Activated T-cell treated with anti-CD3 and anti-CD28 coated beads for 24 hours (primary cell): ENCODE measurements around the gene TMEM121.
"Not testable (repeated sequence)": the region's sequence is repeated elsewhere in the genome, so short reads cannot be mapped to it uniquely, and the experiment has no call there.

Experiments
- DNase-seq: peaks from one replicate; pipeline ENCODE4 v3.0.0-alpha.2; 2020; ENCODE audit warnings: low read depth

Gene TMEM121

DNA sequence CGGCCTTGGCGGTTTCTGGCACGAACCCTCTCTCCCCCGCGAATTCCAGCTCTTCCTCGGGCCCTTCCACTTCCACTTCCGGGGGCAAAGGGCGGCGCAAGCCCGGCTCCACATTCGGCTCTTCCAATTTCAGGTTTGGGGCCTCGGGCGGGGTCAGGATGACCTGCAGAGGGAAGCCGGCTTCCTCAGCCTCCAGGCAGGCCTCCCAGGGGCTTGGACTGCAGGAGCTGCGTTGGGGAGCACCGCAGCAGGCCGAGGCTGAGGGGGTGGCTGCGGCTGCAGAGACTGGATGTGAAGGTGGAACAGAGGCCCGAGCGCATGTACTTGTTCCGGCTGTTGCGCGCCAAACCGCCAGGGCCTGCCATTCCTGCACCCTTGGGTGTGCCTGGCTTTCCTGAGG is 20.7 kb downstream of the TMEM121 start:
- not testable (repeated sequence) for DNase-seq

DNA sequence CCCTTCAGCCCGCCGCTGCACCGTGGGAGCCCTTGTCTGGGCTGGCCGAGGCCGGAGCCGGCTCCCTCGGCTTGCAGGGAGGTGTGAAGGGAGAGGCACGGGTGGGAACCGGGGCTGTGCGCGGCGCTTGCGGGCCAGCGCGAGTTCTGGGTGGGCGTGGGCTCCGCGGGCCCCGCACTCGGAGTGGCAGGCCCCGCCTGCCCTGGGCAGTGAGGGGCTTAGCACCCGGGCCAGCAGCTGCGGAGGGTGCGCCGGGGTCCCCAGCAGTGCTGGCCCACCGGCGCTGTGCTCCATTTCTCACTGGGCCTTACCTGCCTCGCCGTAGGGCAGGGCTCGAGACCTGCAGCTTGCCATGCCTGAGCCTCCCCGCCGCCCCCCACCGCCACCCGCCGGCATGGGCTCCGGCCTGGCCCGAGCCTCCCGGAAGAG is 21.4 kb downstream of the TMEM121 start:
- no peak for DNase-seq

DNA sequence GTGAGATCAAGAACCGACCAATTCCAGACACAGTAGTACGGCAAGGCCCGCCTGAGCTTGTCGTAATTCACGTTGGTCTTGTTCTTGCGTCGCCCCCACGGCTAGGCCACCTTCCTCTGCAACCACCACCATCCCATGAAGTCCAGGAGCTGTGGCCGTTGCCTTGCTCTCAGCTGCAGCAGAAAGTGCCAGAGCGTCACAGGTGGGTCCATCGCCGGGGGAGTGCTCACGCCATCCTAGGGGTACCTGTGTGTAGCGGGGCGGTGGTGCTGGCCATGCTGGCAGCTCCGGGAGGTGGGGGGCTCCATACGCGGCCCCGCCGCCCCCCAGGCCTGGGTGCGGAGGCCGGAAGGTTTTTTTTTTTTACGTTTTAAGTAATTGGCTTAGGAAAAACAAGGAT is 23.1 kb downstream of the TMEM121 start:
- DNase-seq: no peak

DNA sequence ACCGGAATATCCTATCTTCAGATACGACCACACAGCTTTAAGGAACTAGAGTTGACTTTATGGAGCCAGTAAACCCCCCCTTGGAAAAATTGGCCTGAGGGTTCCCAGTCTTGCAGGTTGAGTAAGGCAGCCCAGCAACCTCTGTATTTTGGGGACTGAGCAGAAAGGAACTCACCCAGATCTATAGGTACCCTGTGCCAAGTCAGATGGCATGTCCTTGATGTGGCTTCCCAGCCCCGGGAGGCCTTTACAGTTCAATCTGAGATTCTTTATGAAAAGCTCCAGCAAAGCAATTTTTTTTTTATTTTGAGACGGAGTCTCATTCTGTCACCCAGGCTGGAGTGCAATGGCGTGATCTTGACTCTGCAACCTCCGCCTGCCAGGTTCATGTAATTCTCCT is 27.6 kb downstream of the TMEM121 start:
- DNase-seq: no peak

DNA sequence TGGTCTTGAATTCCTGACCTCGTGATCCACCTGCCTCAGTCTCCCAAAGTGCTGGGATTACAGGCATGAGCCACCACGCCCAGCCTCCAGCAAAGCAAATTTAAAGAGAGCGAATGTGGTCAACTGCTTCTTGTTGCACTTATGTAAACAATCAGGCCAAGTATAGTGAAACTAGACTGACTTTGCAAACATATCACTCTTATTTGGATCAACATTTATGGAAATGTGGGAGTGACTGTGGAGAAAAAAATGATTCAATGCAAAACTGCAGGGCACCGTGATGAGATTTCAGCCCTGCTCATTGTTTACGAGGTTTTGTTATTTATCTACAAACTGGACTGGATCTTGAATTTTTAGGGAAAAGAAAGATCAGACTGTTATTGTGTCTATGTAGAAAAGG is 28.1 kb downstream of the TMEM121 start:
- no peak for DNase-seq

DNA sequence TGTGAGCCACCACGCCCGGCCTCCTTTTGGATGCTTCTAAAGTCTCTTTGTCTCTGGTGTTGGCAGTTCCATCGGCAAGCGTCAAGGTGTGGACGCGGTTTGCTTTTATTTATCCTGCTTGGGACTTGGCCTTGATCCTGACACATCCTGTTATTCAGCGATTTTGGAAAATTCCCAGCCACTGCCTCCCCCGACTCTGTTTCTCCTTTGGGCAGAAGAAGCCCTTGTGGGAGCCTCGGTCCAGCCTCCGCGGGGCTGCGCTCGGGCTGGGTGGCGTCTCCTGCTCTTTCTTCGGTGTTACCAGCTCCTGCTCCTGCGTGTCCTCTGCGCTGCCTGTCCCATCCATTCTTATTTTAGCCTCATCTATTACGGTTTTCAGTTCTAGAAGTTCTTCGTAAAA is 31.3 kb downstream of the TMEM121 start:
- DNase-seq: not testable (repeated sequence)

DNA sequence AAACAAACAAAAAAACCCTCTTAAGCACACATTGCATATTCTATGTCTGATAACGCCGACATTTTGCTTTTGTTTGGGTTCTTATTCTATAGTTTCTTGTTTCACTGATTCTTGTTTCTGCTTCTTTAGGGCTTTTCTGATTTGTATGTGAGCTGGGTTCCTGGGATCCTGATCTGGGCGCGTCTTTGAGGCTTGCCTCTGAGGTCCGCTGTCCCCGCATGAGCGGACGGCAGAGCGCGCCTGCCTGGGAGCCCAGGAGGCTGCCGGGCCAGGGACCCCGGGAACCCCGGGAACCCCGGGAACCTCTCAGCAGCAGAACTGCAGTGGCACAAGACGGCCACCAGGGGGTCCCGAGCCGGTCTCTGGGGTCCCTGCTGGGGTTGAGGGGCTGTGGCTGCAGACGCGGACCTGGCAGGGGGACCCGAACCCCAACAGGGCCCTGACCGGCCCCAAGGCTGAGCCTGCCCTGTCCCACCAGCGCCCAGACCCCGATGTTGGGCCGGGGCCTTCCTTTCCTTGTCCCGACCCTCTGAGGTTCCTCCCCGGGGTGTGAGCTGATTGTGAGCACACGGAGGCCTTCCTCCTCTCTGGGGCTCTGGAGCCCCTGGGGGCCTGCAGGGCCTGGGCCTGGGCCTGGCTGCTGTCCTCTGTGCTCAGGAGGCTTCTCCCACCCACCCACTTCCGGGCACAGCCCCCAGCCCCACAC is 32.2 kb downstream of the TMEM121 start:
- DNase-seq: not testable (repeated sequence)

DNA sequence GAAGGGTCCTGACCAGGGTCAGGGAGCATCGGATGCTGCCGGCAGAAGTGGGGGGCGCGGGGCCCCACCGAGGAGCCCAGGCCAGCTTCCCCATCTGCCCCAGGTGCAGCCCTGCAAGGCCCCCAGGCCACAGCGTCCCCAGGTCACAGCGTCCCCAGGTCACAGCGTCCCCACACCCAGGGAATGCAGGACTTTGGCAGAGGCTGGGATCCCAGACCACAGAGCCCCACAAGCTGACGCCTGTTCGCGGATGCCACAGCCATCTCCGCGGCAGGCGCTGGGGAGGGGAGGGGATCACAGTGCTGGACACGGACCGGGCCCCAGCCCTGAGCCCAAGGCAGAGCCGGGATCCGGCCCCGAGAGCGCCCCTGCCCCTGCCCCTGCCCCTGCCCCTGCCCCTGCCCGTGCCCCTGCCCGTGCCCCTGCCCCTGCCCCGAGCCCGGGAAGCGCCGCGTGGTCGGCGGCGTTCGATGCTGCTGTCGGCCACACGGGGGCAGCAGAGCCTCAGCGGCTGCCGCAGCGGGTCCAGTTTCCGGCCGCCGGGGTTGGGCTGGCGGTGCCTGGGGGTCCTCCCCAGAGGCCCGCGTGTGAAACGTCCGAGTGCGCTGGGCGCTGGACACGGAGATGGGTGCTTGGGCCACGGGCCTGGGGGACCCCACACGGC is 33.1 kb downstream of the TMEM121 start:
- not testable (repeated sequence) for DNase-seq

DNA sequence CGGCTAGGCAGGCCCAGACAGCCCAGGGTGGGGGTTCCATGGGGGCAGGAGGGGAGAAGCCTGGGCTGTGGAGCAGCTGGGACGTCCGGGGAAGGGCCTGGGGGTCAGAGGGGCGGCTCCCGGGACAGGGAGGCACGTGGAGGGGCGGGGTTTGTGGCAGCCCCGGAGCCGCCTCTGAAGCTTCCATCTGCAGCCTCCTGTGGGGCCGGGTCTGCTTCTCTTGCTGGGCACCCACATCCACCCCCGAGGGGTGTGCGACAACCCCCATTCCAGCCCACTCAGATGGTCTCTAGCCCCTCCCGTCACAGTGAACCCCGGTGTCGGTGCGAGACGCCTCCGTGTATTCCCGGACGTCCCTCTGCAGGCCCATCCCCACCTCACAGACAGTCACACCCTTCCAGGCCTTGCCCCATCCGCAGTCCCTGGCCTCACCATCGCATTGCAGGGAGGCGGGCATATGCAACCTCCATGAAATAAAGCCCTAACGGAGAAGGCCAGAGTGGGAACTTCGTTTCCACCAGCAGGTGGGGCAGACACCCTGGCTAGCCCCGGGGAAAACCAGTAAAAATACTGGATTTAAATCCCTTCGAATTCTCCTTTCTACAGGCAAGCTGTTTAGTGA is 33.8 kb downstream of the TMEM121 start:
- DNase-seq: not testable (repeated sequence)

DNA sequence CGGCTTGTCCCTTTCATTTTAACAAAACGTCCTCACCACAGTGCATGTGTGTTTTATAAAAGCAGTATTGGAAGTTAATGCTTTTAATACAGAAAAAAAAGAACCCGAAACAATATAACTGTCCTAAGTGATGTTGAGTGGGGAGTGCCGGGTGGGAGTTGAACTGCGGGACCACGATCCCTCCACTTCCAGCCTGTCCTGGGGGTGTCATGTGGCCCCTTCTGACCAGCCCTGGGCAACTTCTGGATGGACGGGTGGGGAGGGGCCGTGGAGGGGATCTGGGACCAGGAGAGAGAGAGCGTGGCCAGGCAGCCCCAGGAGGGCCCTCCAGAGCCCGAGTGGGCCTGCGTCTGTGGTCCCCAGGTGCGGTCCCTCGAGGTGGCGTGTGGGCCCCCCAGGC is 35.0 kb downstream of the TMEM121 start:
- not testable (repeated sequence) for DNase-seq

DNA sequence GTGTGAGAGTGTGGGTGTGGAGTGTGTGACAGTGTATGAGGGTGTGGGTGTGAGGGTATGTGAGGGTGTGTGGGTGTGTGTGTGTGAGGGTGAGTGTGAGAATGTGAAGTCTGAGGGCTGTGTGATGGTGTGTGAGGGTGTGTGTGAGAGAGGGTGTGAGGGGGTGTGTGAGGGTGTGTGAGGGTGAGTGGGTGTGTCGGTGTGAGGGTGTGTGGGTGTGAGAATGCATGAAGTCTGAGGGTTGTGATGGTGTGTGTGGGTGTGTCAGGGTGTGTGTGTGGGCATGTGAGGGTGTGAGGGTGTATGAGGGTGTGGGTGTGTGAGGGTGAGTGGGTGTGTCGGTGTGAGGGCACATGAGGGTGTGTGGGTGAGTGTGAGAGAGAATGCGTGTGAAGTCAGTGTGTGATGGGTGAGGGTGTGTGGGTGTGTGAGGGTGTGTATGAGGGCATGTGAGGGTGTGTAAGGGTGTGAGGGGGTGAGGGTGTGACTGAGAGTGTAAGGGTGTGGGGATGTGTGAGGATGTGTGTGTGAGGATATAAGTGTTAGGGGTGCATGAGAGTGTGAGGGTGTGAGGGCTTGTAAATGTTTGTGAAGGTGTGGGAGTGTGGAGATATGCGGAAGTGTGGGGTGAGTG is 36.4 kb downstream of the TMEM121 start:
- no peak for DNase-seq

DNA sequence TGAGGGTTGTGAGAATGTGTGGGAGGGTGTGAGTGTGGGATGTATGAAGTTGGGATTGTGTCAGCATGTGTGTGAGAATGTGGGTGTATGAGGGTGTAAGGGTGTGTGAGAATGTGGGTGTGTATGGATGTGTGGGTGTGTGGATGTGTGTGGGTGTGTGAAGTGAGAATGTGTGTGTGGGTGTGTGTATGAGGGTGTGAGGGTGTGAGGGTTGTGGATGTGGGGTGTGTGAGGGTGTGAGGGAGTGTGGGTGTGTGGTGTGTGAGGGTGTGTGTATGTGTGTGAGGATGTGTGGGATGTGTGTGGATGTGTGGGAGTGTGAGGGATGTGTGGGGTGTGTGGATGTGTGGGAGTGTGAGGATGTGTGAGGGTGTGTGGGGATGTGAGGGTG is 37.0 kb downstream of the TMEM121 start:
- no peak for DNase-seq

DNA sequence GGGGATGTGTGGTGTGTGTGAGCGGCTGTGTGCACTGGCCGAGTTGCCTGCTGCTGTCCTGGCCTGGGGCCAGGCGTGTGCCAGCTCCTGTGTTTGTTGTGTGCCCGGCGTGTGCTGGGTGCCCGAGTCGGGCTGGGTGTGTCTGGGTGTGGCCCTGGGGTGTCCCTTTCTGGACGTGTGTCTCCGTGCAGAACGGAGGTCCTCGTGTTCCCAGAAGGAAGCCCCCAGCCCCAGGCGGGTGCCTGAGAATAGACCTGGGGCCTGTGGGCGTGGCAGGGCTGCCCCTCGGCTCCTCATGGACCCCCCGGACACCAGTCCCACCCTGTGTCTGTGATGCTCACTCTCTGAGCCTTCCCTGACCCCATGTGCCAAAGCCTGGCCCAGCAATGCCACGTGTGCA is 38.2 kb downstream of the TMEM121 start:
- DNase-seq: not testable (repeated sequence)

DNA sequence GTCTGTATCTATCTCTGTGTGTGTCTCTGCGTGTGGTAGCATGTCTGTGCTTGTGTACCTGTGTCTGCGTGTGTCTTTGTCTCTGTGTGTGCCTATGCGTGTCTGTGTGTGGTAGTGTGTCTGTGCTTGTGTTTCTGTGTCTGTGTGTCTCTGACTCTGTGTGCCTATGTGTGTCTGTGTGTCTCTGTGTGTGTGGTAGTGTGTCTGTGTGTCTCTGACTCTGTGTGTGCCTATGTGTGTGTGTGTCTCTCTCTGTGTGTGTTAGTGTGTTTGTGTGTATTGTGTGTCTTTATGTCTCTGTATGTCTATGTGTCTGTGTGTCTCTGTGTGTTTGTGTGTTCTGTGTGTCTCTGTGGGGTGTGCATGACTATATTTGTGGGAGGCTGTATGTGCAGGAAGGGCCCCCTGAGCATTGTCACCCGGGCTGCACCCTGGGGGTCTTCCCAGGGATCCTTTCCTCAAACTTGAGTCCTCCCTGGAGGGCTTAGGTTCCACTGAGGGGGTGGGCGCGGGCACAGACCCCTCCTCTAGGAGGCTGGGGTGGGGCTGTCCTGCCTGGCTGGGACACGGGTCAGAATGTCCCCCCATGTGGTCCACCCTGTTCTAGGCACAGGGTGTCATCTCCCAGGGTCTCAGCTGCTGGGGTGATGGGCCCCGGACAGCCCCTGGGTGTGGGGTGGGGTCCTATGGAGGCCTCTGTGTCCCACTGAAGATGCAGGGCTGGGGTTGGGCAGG is 39.0 kb downstream of the TMEM121 start:
- DNase-seq: not testable (repeated sequence)

DNA sequence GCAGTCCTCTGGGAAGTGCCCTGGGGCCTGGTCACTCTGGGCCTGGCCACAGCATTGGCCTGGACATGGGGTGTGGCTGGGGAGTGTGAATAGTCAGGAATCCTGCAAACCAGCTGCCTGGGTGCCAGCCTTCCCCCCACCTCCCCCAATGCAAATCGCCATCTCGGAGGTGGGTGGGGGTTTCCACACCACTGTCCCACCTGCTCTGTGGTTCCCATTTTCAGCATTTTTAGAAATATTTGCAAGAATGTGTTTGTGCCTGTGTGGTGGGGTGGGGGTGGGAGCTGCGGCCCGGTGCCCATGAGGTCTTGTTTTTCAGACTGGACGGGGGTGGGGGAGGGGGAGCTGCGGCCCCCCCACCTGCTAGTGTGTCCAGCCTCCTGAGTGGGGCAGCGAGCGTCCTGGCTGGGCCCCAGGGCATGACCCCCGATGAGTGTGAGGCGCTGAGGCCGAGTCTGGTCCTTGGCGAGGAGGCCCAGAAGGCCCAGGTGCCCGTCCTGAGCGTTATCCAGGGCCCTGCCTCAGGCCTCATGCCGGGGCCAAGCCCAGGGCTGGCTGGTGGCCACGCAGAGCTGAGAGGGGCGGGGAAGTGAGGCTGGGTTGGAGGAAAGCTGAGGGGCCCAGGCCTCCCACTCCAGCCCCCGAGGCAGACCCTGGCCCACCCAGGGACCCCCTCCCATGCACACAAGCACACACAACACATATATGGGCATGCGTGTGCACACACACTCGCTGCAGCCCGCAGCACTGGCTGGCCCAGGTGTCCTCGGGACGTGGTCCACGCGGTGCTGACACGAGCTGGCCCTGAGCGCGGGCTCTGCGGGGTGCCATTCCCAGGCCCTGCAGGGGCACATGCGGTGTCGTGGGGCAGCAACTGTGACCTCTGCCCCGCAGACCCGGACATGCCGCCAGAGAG is 40.1 kb downstream of the TMEM121 start:
- not testable (repeated sequence) for DNase-seq

DNA sequence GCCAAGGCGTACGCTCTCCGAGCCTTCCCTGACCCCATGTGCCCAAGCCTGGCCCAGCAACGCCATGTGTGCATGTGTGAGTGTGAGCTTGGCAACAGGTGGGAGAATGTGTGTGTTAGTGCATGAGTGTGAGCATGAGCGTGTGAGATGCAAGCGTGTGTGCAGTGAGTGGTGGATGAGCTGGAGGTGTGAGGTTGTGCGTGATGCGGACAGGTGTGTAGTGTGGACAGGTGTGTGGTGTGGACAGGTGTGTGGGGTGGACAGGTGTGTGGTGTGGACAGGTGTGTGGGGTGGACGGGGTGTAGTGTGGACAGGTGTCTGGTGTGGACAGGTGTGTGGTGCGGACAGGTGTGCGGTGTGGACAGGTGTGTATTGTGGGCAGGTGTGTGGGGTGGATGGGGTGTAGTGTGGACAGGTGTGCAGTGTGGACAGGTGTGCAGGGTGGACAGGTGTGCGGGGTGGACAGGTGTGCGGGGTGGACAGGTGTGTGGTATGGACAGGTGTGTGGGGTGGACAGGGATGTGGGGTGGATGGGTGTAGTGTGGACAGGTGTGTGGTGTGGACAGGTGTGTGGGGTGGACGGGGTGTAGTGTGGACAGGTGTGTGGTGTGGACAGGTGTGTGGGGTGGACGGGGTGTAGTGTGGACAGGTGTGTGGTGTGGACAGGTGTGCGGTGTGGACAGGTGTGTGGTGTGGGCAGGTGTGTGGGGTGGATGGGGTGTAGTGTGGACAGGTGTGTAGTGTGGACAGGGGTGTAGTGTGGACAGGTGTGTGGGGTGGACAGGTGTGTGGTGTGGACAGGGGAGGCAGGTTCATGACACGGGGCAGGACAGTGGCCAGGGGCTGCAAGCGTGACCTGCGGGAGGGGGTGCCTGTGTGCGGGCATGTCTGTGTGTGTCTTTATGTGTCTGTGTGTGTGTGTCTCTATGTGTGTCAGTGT is 41.1 kb downstream of the TMEM121 start:
- DNase-seq: not testable (repeated sequence)

DNA sequence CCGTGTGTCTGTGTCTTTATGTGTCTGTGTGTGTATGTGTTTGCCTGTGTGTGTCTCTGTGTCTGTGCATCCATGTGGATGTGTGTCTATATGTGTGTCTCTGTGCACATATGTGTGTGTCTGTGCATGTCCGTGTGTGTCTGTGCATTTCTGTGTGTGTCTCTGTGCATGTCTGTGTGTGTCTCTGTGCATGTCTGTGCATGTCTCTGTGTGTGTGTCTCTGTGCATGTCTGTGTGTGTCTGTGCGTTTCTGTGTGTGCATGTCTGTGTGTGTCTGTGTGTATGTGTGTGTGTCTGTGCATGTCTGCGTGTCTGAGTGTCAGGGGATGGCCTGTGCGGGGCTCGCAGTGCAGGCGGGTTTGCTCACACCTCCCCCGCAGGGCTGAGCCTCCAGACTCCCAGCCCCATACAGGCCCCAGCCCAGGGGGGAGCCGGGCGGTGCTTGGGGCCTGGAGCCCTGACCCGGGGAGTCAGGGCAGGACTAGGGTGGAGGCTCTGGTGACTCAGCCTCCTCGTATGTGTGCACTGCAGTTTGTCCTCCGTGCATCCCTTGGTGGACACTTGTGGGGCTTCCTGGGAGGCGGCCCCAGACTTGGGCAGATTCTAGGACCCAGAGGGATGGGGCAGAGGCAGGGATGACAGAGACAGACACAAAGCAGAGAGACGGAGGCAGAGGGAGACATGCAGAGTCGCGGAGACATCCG is 41.9 kb downstream of the TMEM121 start:
- DNase-seq: not testable (repeated sequence)

DNA sequence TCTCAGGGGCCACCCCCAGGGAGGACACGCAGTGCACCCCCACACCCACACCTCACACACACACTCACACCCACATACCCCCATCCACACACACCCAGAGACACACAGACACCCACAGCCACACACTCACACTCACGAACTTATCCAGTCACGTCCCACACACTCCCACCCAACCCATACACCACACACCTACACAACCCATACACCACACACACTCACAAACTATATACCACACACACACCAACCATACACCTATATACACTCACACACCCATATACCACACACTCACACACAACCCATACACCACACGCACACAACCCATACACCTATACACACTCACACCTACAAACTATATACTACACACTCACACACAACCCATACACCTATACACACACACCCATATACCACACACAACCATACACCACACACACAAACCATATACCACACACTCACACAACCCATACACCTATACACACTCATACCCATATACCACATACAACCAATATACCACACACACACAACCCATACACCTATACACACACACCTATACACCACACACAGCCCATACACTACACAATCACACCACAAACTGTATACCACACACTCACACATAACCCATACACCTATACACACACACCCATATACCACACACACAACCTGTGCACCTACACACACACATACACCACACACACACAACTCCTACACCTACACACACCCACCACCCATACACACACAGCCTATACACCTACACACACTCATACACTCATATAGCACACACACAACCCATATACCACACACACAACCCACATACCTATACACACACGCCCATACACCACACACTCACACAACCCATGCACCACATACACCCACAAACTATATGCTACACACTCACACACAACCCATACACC is 42.7 kb downstream of the TMEM121 start:
- DNase-seq: no peak
